OCI-LY3 (cell line): ENCODE results near the gene SLC12A7.

Source experiments
- H2AFZ ChIP-seq: fragments of 200-600, 300-600 bp; shearing (Covaris generic); 2 replicates; pipeline ENCODE4 v1.6.0; 2014; ENCODE audit warnings: antibody characterized with exemption, low read depth, low read length
- H3K27ac ChIP-seq: fragments of 200-600, 300-600 bp; sonication (generic); 2 replicates; pipeline ENCODE4 v1.5.1; 2014; ENCODE audit warnings: mild to moderate bottlenecking, low read length, moderate library complexity, mixed read lengths
- H3K27me3 ChIP-seq: fragments of 200-600, 300-600 bp; sonication (generic); 2 replicates; pipeline ENCODE4 v1.6.1; 2014; ENCODE audit warnings: low read depth, low read length, mixed read lengths
- H3K36me3 ChIP-seq: fragments of 200-600, 300-600 bp; sonication (generic); replicated peaks from 2 replicates; pipeline ENCODE3; 2014; ENCODE audit warnings: low read depth, low read length, mixed read lengths
- H3K4me1 ChIP-seq: fragments of 300-600, 200-600 bp; sonication (generic); 2 replicates; pipeline ENCODE4 v1.6.1; 2014; ENCODE audit warnings: low read length, mixed read lengths
- H3K4me2 ChIP-seq: fragments of 200-600, 300-600 bp; sonication (generic); 2 replicates; pipeline ENCODE4 v1.6.1; 2014; ENCODE audit warnings: low read length, mixed read lengths
- H3K4me3 ChIP-seq: fragments of 300-600, 200-600 bp; sonication (generic); 2 replicates; pipeline ENCODE4 v1.5.1; 2014; ENCODE audit warnings: antibody characterized with exemption, mild to moderate bottlenecking, low read length, moderate library complexity
- H3K79me2 ChIP-seq: fragments of 300-600, 200-600 bp; shearing (Covaris generic); 2 replicates; pipeline ENCODE4 v1.6.1; 2014; ENCODE audit warnings: mild to moderate bottlenecking, low read length, mixed read lengths
- H3K9ac ChIP-seq: fragments of 300-600, 200-600 bp; shearing (Covaris generic); 2 replicates; pipeline ENCODE4 v1.6.0; 2014; ENCODE audit warnings: mild to moderate bottlenecking, low read length, moderate library complexity
- H3K9me3 ChIP-seq: fragments of 200-600, 300-600 bp; shearing (Covaris generic); 2 replicates; pipeline ENCODE4 v1.6.1; 2014; ENCODE audit warnings: low read length, mixed read lengths; ENCODE audit not compliant: insufficient read depth
- H4K20me1 ChIP-seq: fragments of 200-600, 300-600 bp; sonication (generic); 2 replicates; pipeline ENCODE4 v1.6.1; 2016; ENCODE audit warnings: low read length, mixed read lengths; ENCODE audit not compliant: insufficient read depth
- CTCF ChIP-seq: fragments of 200-600, 300-600 bp; sonication (generic); IDR thresholded peaks from 2 replicates; pipeline ENCODE4 v1.5.1; 2014; ENCODE audit warnings: antibody characterized with exemption, low read length, low read depth
- EZH2phosphoT487 ChIP-seq: fragments of 200-600 bp; shearing (Covaris generic); IDR thresholded peaks from 2 replicates; pipeline ENCODE4 v1.6.1; 2018; ENCODE audit warnings: antibody characterized with exemption, mixed run types, low read depth

Gene SLC12A7

GRCh38 chr5:1155191-1156032 is 43.5 kb upstream of the SLC12A7 start:
- Histone ChIP-seq H3K27ac (no peak overlapping the region), H3K4me1 (peaks cover 20% of the 10 kb centered on the region), H3K4me3 (no peak overlapping the region), H2AFZ (no peak overlapping the region), H3K36me3 (no peaks in the 10 kb centered on the region), H3K27me3 (no peaks in the 10 kb centered on the region), H3K4me2 (no peak overlapping the region), H3K79me2 (no peaks in the 10 kb centered on the region), H3K9ac (no peak overlapping the region), H4K20me1 (no peaks in the 10 kb centered on the region), H3K9me3 (no peaks in the 10 kb centered on the region)
- TF ChIP-seq CTCF (no peak), EZH2phosphoT487 (no peak)

- Histone ChIP-seq H3K79me2 (no peaks in the 10 kb centered on the region), H3K9me3 (no peaks in the 10 kb centered on the region), H3K9ac (no peak overlapping the region), H3K27ac (no peak overlapping the region), H3K4me2 (peak overlapping the region; percentile 14; the same call in 1 of the 2 replicates), H4K20me1 (no peaks in the 10 kb centered on the region), H3K4me3 (no peak overlapping the region), H2AFZ (no peak overlapping the region), H3K36me3 (no peaks in the 10 kb centered on the region), H3K27me3 (no peaks in the 10 kb centered on the region), H3K4me1 (peaks cover 20% of the 10 kb centered on the region)
- no peak for TF ChIP-seq CTCF
- TF ChIP-seq EZH2phosphoT487, result no peak
Observed at GRCh38 chr5:1153428-1153827, 41.6 kb upstream of the SLC12A7 start.

GRCh38 chr5:1152771-1153282 is 41.0 kb upstream of the SLC12A7 start:
- Histone ChIP-seq H3K9ac (no peak overlapping the region), H3K79me2 (no peaks in the 10 kb centered on the region), H3K36me3 (no peaks in the 10 kb centered on the region), H3K4me3 (no peak overlapping the region), H3K27me3 (no peaks in the 10 kb centered on the region), H3K4me1 (peaks cover 20% of the 10 kb centered on the region), H2AFZ (no peak overlapping the region), H3K27ac (no peak overlapping the region), H4K20me1 (no peaks in the 10 kb centered on the region), H3K4me2 (no peak overlapping the region), H3K9me3 (no peaks in the 10 kb centered on the region)
- TF ChIP-seq EZH2phosphoT487, result no peak
- TF ChIP-seq CTCF, result no peak

- Histone ChIP-seq H2AFZ (0 out of 2 replicates have a peak overlapping the region, but pooled peaks have one; percentile 33), H3K9me3 (no peaks in the 10 kb centered on the region), H3K9ac (no peak overlapping the region), H4K20me1 (no peaks in the 10 kb centered on the region), H3K4me2 (peak overlapping the region; percentile 69), H3K79me2 (no peaks in the 10 kb centered on the region), H3K36me3 (no peaks in the 10 kb centered on the region), H3K4me1 (peaks cover 20% of the 10 kb centered on the region), H3K27me3 (no peaks in the 10 kb centered on the region), H3K4me3 (peak overlapping the region; percentile 55), H3K27ac (no peak overlapping the region)
- TF ChIP-seq CTCF, result no peak
- TF ChIP-seq EZH2phosphoT487, result no peak
Observed at GRCh38 chr5:1152156-1152555, 40.3 kb upstream of the SLC12A7 start.
